Naive thymus-derived CD8-positive, alpha-beta T cell (primary cell): ENCODE data around the gene C9orf72. TPM values are rescaled to one million over a fixed set of nuclear protein-coding genes. Genes with fewer than 3 reads are reported as not detected.

Source experiments
- ATAC-seq, 2 donors: fragments of 150-1000 bp; cut with Tn5 transposase in 1 of 2; sonication (Bioruptor Pico), chemical (Tn5 transposase) in 1 of 2; 1 replicate in 1 of 2; 2 replicates in 1 of 2; pipeline ENCODE4 v1.10.0; 2021; ENCODE audit warnings: mild to moderate bottlenecking in 2 of 2, moderate library complexity in 2 of 2
- POLR2A ChIA-PET: fragments of 350-600 bp; sonication (Branson Sonifier 250); formaldehyde crosslinking; loops from one replicate; lab custom pipeline; 2021; ENCODE audit warnings: antibody characterized with exemption; lab: Charles Lee
- DNase-seq, 10 donors: peaks; one replicate each; pipeline versions ENCODE4 v3.0.0 to v3.0.0-alpha.2; 2020 to 2022
- H3K27ac Mint-ChIP-seq, 10 donors: one replicate each; pipeline ENCODE4 v1.8.0; 2020 to 2022; ENCODE audit warnings: mild to moderate bottlenecking in 10 of 10, mixed read lengths in 10 of 10, moderate library complexity in 4 of 10, inconsistent platforms in 1 of 10
- H3K27me3 Mint-ChIP-seq, 5 donors: one replicate each; pipeline ENCODE4 v1.8.0; 2021 to 2022; ENCODE audit warnings: mixed read lengths in 5 of 5
- H3K36me3 Mint-ChIP-seq, 3 donors: one replicate each; pipeline ENCODE4 v1.8.0; 2020 to 2022; ENCODE audit warnings: mixed read lengths in 3 of 3, mild to moderate bottlenecking in 2 of 3, inconsistent platforms in 1 of 3
- H3K4me1 Mint-ChIP-seq, 4 donors: one replicate each; pipeline ENCODE4 v1.8.0; 2021 to 2022; ENCODE audit warnings: mixed read lengths in 4 of 4
- H3K4me3 Mint-ChIP-seq, 10 donors: one replicate each; pipeline ENCODE4 v1.8.0; 2020 to 2022; ENCODE audit warnings: mild to moderate bottlenecking in 10 of 10, mixed read lengths in 10 of 10, moderate library complexity in 6 of 10, inconsistent platforms in 1 of 10
- H3K9me3 Mint-ChIP-seq, 9 donors: one replicate each; pipeline ENCODE4 v1.8.0; 2020 to 2022; ENCODE audit warnings: mixed read lengths in 9 of 9, mild to moderate bottlenecking in 3 of 9, inconsistent platforms in 1 of 9, moderate library complexity in 1 of 9
- polyA plus RNA-seq, 3 donors: library from polyadenylated mRNA; unstranded; fragments of 300-500 nt; fragmentation: Illumina TruSeq; gene quantifications; one replicate each; pipeline ENCODE4 v1.2.3, GENCODE V29; 2021
- total RNA-seq, 8 experiments: library from RNA in 2 of 8; stranded (reverse) in 2 of 8; gene quantifications; one replicate each; pipeline ENCODE4 v1.2.3 and lab custom pipeline; 2021 to 2026

The C9orf72 gene
- total and polyA plus RNA-seq, 5 experiments from 2014 or later, result 5.2 to 30.6 (median 9.7) TPM

DNA sequence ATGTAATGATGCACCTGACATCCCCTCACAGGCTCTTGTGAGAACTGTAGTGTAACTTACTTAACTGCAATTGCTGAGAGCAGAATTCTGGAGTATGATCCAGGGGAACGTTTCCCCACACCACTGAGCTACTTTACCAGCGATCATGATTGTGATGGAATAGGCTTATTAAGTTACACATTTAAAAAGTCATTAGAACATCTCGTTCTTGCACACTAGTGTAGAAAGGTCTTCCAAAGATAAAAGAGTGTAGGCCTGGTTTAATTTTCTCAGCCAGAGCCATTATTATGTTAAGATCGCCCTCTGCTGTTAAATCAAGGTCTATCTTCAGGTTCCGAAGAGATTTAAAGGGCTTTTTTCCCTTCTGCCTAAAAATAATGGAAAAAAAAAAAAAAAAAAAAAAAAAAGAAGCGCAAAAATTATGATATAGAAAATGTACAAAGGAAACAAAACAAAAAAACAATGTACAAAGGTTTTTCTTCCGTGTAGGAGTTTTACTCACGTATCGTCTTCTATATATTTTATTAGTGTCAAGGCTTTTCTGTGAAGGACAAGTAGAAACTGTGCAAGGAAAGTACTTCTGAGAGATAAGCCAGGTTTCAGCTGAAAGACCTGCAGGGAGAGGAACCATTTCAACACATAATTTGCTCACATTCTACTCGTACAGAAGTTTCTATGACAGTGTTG, 25.1 kb downstream of the C9orf72 start:
- no peaks in the 10 kb centered on the region for H3K4me1 Mint-ChIP-seq
- H3K27me3 Mint-ChIP-seq, result no peaks in the 10 kb centered on the region
- H3K9me3 Mint-ChIP-seq, result peaks cover 0 to 2% (median 0%) of the 10 kb centered on the region in 9 donors
- DNase-seq, result no peak
- no peak for ATAC-seq
- no peak overlapping the region for H3K4me3 Mint-ChIP-seq
- H3K27ac Mint-ChIP-seq, result no peak overlapping the region
- H3K36me3 Mint-ChIP-seq, result peaks cover under 1 to 73% (median 20%) of the 10 kb centered on the region in 3 donors
- POLR2A ChIA-PET, result no interaction called here

DNA sequence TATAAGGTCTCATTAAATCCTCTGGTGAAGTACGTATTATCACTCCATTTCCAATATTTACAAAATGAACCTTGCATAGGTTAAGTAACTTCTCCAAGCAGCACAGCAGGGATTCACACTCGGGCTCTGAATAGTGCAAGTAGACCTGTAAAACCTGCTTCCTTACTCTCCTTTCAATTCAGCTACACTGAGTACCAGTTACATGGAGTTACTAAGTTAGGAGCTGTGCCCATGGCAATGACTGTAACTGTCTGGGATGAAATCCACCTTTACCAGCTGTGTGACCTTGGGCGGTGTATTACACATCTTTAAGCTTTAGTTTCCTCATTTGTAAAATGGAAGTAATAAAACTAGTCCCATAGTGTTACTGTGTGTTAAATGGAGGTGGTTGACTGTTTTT, 27.8 kb downstream of the C9orf72 start:
- Mint-ChIP-seq H3K27me3 (no peaks in the 10 kb centered on the region), H3K4me1 (no peaks in the 10 kb centered on the region), H3K36me3 (peaks cover 0 to 68% (median 24%) of the 10 kb centered on the region in 3 donors), H3K27ac (no peak overlapping the region), H3K9me3 (peaks cover 0 to 2% (median 0%) of the 10 kb centered on the region in 9 donors), H3K4me3 (no peak overlapping the region)
- ATAC-seq (no peak), DNase-seq (no peak)
- POLR2A ChIA-PET, result no interaction called here

DNA sequence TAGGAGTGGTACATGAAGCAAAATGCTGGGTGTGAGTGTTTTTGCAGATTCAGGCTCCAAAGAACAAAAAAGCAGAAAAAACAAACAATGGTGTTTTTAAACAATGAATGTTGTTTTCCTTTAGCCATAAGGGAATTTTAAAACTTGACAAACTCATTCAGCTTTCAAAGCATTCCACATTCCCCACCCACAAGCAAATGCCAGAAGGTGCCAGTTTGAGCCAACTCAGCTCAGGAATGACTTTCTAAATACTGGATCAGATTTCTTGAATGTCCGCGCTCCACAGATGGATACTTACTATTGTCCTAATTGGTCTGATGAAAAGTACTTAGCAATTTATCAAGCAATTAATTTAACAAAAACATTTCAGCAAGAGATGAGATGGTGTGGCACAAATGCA, 30.8 kb downstream of the C9orf72 start:
- H3K27ac Mint-ChIP-seq, result no peak overlapping the region
- H3K4me3 Mint-ChIP-seq, result no peak overlapping the region
- peaks cover 0 to 2% (median 0%) of the 10 kb centered on the region in 9 donors for H3K9me3 Mint-ChIP-seq
- POLR2A ChIA-PET, result interaction anchor here (0.8 kb wide), 1 partner anchor 38 kb away, joined by 3 read pairs; no protein-coding TSS in a partner anchor
- ATAC-seq (no peak), DNase-seq (no peak)
- H3K27me3 Mint-ChIP-seq, result no peaks in the 10 kb centered on the region
- H3K4me1 Mint-ChIP-seq, result no peaks in the 10 kb centered on the region
- H3K36me3 Mint-ChIP-seq, result peaks cover 0 to 54% (median 20%) of the 10 kb centered on the region in 3 donors

DNA sequence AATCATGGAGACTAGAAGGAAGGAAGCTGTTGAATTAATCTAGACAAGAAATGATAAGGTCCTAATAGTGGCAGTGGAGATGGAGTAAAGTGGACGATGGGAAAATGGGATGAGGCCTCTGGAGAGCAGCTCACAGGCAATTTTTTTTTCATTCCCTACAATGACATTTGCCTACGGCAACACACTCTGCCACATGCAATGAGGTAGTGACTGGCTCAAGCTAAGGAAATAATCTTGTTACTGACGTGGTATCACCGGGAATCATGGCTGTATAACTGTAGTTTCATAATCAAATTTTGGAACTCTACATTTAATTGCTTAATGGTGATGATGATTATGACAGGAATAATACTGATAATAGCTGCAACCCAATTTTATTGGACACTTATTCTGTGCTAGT, 31.5 kb downstream of the C9orf72 start:
- POLR2A ChIA-PET, result no interaction called here
- no peak overlapping the region for H3K4me3 Mint-ChIP-seq
- DNase-seq (no peak), ATAC-seq (no peak)
- H3K27ac Mint-ChIP-seq, result peak overlapping the region in 1 of 10 donors; percentile 31
- H3K4me1 Mint-ChIP-seq, result no peaks in the 10 kb centered on the region
- H3K27me3 Mint-ChIP-seq, result no peaks in the 10 kb centered on the region
- peaks cover 0 to 50% (median 20%) of the 10 kb centered on the region in 3 donors for H3K36me3 Mint-ChIP-seq
- H3K9me3 Mint-ChIP-seq, result peaks cover 0 to 2% (median 0%) of the 10 kb centered on the region in 9 donors

DNA sequence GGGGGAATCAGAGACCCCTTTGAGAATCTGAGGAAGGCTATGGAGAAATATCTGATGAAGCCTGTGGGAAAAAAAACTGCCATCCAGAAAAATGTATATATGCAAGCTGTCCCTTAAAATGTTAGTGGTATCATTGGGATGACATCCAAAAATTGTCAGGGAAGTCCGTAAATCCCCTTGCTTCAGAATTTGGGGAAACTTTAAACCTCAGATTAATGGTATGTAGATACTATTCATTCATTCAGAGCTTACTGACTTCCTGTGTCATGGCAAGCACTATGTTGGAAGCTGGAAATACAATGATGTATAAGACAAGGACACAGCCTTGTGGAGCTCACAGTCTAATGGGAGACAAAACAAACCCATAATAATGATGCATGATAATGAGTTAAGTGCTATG, 32.8 kb downstream of the C9orf72 start:
- no peaks in the 10 kb centered on the region for H3K4me1 Mint-ChIP-seq
- H3K9me3 Mint-ChIP-seq, result peaks cover 0 to 2% (median 0%) of the 10 kb centered on the region in 9 donors
- DNase-seq (no peak), ATAC-seq (no peak)
- POLR2A ChIA-PET, result no interaction called here
- H3K36me3 Mint-ChIP-seq, result peaks cover 0 to 51% (median 22%) of the 10 kb centered on the region in 3 donors
- H3K4me3 Mint-ChIP-seq, result no peak overlapping the region
- H3K27ac Mint-ChIP-seq, result no peak overlapping the region
- H3K27me3 Mint-ChIP-seq, result no peaks in the 10 kb centered on the region

DNA sequence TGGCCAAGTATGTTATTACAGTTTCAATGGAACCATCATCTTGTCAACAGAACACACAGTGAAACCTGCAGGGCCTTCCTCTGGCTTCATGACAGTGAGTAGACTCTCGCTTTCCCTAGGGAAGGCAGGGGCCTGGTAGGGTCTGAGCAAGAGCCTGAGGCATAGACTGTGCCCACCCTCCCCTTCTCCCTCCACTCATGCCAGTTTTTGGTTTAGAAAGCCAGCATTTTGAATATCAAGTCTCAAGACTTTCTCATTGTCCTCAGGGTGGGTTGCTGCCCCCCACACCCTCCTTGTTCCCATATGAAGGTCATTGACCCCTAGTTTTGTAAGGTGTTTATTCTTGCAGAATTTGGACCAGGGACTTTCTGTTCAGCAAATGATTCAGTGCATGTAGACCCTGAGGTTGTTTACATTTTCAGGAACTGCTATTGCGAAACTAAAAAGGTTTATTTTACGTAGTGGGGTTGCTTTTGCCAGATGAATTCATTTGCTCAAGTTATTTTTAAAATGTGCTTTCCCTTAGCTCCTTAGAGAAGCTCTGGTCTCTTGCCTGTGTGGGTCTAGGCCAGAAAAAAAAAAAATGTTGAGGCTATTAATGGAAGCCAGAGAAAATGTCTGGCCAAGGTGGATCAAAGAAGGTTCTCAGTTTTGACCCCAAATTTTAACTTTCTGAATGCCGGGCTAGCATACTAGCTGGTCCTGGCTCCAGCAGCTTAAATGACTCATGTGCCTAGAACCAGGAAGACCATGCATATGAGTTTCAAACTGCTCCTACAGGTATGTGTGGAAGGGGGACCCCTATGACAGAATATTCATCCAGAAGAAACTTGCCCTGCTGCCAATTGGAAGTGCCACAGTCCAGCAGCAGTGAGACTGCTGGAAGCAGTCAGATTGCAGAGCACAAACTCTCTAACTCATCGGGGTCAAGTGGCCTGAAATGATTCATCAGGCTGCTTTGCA, 33.5 kb downstream of the C9orf72 start:
- Mint-ChIP-seq H3K27me3 (no peaks in the 10 kb centered on the region), H3K36me3 (peaks cover 0 to 48% (median 22%) of the 10 kb centered on the region in 3 donors), H3K9me3 (peaks cover 0 to 2% (median 0%) of the 10 kb centered on the region in 9 donors), H3K27ac (peak overlapping the region in 1 of 10 donors; percentile 56), H3K4me1 (peaks cover 0 to 2% (median 0%) of the 10 kb centered on the region in 4 donors), H3K4me3 (no peak overlapping the region)
- ATAC-seq (no peak), DNase-seq (no peak)
- POLR2A ChIA-PET, result no interaction called here

DNA sequence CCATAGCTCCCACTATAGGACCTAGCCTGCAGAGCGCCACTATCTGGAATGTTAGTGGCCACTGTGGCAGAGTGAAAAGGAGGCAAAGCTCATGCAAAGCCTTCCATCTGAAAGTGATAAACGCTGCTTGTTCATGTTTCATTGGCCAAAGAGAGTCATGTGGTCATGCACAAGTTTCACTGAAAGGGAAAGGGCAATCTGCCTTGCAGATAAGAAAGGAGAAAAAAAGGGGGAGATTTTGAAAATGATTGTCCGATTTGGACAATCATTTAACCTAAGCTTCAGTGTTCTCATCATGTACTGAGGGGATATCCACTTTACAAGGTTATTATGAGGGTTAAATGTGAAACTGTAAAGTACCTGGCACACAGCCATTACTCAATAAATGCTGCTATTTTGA, 34.6 kb downstream of the C9orf72 start:
- H3K27ac Mint-ChIP-seq, result peak overlapping the region in 1 of 10 donors; percentile 61
- H3K4me3 Mint-ChIP-seq, result no peak overlapping the region
- no peaks in the 10 kb centered on the region for H3K9me3 Mint-ChIP-seq
- H3K36me3 Mint-ChIP-seq, result peaks cover 0 to 42% (median 13%) of the 10 kb centered on the region in 3 donors
- POLR2A ChIA-PET, result no interaction called here
- no peaks in the 10 kb centered on the region for H3K27me3 Mint-ChIP-seq
- H3K4me1 Mint-ChIP-seq, result peaks cover 0 to 7% (median under 1%) of the 10 kb centered on the region in 4 donors
- ATAC-seq (no peak), DNase-seq (no peak)

DNA sequence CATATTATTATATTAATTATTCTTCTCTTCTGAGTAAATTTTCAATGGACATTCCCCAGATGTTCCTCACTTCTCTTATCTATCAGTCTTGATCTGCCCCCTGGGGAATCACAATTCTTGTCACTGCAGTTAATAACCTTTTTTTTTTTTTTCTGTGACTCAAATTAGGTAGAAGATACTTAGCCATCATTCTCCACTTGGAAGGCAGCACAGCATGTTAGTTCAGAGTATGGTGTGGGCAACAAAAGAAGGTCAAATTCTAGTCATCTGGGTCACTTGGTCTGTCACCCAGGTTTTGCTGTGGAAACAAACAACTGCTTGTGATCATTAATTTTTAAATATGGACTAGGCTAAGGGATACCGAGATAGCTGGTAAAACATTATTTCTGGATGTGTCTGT, 35.5 kb downstream of the C9orf72 start:
- Mint-ChIP-seq H3K9me3 (no peaks in the 10 kb centered on the region), H3K27me3 (no peaks in the 10 kb centered on the region), H3K27ac (no peak overlapping the region), H3K36me3 (peaks cover 0 to 35% (median 13%) of the 10 kb centered on the region in 3 donors), H3K4me3 (no peak overlapping the region), H3K4me1 (peaks cover 0 to 9% (median under 1%) of the 10 kb centered on the region in 4 donors)
- ATAC-seq (no peak), DNase-seq (no peak)
- POLR2A ChIA-PET, result no interaction called here

DNA sequence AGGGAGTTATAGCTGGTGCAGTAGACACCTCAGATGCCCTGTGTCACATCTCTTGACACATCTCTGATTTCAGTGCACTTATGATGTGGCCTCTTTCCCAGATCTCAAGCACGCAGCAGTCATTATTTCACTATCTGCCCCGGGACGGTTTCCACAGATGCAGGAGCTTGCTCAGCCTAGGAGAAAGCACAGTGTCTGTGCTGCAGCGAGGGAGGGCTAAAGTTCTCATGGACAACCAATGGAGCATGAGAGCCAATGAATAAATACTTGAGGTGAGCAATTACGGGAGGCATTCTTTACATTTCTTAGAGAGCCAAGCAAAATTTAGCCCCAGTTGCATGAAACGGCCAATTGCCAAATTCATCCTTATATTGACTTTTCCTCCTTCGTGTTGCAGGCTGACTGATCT, 36.2 kb downstream of the C9orf72 start:
- H3K27me3 Mint-ChIP-seq, result no peaks in the 10 kb centered on the region
- DNase-seq, result no peak
- H3K27ac Mint-ChIP-seq, result no peak overlapping the region
- no peak overlapping the region for H3K4me3 Mint-ChIP-seq
- POLR2A ChIA-PET, result no interaction called here
- H3K9me3 Mint-ChIP-seq, result no peaks in the 10 kb centered on the region
- H3K4me1 Mint-ChIP-seq, result peaks cover 0 to 9% (median under 1%) of the 10 kb centered on the region in 4 donors
- peaks cover 0 to 28% (median 10%) of the 10 kb centered on the region in 3 donors for H3K36me3 Mint-ChIP-seq
- no peak for ATAC-seq

DNA sequence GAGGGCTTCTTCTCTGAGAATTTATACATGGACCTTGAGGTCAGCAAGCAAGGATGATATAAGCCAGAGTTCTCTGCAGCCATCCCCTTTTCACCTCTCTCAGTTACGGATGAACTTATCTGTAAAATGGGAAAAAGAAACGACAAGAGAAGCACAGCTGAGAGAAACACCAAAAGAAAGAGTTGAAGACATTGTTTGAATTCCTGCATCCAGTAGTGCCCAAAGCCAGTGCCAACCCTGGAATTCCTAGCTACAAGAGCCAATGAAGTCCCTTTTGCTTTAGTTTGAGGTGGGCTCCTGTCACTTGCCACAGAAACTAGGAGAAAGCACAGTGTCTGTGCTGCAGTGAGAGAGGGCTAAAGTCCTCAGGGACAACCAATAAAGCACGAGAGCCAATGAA, 37.1 kb downstream of the C9orf72 start:
- Mint-ChIP-seq H3K27ac (peak overlapping the region in 1 of 10 donors; percentile 77), H3K9me3 (no peaks in the 10 kb centered on the region), H3K36me3 (peaks cover 0 to 23% (median 5%) of the 10 kb centered on the region in 3 donors), H3K4me3 (no peak overlapping the region), H3K27me3 (no peaks in the 10 kb centered on the region), H3K4me1 (peaks cover 0 to 9% (median under 1%) of the 10 kb centered on the region in 4 donors)
- no peak for DNase-seq
- POLR2A ChIA-PET, result no interaction called here
- no peak for ATAC-seq

DNA sequence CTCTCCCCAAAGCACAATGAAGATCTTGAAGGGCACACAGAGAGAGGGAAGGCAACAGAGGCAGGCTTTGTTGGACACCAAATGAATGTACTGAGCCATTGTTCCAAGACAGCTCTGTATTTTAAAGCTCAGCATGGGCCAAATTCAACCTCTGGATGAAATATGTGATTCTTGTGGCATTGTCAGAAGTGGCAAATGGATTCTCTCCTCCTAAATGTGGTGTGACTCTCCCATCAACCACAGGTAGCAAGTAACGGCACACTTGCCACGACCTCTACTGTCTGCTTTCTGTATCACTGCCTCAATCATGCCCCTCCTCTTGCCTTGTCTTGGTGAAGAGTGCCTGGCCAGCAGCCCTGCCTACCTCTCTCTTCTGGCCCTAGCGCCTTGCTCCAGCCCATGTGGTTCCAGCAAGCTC, 37.6 kb downstream of the C9orf72 start:
- Mint-ChIP-seq H3K27ac (peak overlapping the region in 1 of 10 donors; percentile 77), H3K9me3 (no peaks in the 10 kb centered on the region), H3K4me3 (no peak overlapping the region), H3K36me3 (peaks cover 0 to 21% (median 1%) of the 10 kb centered on the region in 3 donors), H3K4me1 (peaks cover 0 to 9% (median under 1%) of the 10 kb centered on the region in 4 donors), H3K27me3 (no peaks in the 10 kb centered on the region)
- POLR2A ChIA-PET, result no interaction called here
- DNase-seq, result no peak
- no peak for ATAC-seq

DNA sequence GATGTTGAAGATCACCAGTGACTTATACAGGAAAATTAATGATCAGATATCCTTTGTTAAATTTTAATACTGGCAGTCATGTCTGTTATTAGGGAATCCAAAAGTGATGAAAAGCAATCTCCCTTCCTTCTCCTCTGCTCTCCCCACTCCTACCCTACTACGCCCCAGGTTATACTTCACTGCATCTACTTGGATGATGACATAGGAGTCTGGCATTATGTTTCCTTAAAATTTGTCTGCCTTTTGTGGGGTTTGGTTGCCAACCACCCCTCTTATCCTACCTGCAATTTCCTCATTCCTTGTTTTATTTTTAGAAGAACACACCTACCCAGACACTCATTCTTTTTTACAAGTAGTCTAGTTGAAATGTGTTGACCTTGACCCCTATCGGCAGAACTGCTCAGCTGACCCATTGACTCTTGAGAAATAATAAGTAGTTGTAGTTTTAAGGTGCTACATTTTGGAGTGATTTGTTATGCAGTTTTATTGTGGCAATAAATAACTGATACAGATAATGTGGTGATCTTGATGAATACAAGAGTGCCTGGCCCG, 38.5 kb downstream of the C9orf72 start:
- no peak for ATAC-seq
- Mint-ChIP-seq H3K9me3 (no peaks in the 10 kb centered on the region), H3K4me1 (peaks cover 0 to 11% (median 2%) of the 10 kb centered on the region in 4 donors), H3K27ac (no peak overlapping the region), H3K36me3 (peaks cover 0 to 21% (median 1%) of the 10 kb centered on the region in 3 donors), H3K27me3 (no peaks in the 10 kb centered on the region), H3K4me3 (no peak overlapping the region)
- POLR2A ChIA-PET, result no interaction called here
- no peak for DNase-seq
